Measurements from ENCODE around the gene HID1. TPM values are rescaled to one million over a fixed set of nuclear protein-coding genes. Genes with fewer than 3 reads are reported as not detected.

Gene HID1
- total and polyA plus RNA-seq, 9 donors: 1.8 to 21.6 (median 5.2) TPM

DNA sequence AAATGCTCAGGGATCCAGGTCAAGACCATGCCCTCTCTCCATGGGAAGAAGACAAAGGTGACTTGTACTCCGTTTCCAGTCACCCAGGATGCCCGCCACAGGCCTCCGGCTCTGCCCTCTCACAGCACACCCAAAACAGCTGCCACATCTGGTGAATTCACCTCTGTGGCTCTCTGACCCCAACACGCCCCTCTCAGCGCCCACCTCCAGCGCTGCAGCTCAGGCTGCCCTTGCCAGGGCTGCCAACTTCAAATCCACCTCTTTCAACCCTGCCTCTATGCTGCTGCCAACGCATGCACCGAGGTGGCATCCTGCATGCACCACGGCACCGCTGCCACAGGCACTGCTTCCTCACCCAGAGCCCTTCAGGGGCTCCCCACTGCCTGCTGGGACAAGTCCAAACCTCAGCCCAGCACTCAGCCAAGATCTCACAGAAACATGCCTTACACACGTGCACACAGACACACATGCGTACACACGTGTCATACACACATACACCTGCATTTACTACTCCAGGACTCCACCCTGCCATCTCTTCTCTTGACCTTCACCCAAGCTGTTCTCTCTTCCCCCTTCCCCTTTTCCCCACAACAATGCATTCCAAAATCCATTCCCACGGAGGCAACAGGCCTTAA lies 7.5 kb downstream of the HID1 start:
- intact Hi-C loops (cut with DNase I): loop anchor here (5.0 to 10.0 kb wide), 4 partner anchors 50 to 240 kb away; partner anchors contain the start of genes NUP85 (in 3 of the 4) and MRPL58 (in 1 of the 4)
- WGBS, 3 donors: 72 to 76% (median 75%) methylated on average over 14 of the region's 14 CpGs
- Histone ChIP-seq H3K27me3 (no peaks in the 10 kb centered on the region), H3K9me3 (no peaks in the 10 kb centered on the region), H3K4me1 (ENCODE audit: insufficient read depth) (no peaks in the 10 kb centered on the region), H3K36me3 (no peaks in the 10 kb centered on the region), H3K4me3 (no peak overlapping the region), H3K27ac (no peak overlapping the region)
- no peak for DNase-seq
- TF ChIP-seq, protein P1, sequence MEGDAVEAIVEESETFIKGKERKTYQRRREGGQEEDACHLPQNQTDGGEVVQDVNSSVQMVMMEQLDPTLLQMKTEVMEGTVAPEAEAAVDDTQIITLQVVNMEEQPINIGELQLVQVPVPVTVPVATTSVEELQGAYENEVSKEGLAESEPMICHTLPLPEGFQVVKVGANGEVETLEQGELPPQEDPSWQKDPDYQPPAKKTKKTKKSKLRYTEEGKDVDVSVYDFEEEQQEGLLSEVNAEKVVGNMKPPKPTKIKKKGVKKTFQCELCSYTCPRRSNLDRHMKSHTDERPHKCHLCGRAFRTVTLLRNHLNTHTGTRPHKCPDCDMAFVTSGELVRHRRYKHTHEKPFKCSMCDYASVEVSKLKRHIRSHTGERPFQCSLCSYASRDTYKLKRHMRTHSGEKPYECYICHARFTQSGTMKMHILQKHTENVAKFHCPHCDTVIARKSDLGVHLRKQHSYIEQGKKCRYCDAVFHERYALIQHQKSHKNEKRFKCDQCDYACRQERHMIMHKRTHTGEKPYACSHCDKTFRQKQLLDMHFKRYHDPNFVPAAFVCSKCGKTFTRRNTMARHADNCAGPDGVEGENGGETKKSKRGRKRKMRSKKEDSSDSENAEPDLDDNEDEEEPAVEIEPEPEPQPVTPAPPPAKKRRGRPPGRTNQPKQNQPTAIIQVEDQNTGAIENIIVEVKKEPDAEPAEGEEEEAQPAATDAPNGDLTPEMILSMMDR (IDR thresholded peaks at IDR 0.05): no peak
- TF ChIP-seq EP300 (IDR thresholded peaks at IDR 0.05) (no peak), POLR2A (IDR thresholded peaks at IDR 0.05) (no peak)

DNA sequence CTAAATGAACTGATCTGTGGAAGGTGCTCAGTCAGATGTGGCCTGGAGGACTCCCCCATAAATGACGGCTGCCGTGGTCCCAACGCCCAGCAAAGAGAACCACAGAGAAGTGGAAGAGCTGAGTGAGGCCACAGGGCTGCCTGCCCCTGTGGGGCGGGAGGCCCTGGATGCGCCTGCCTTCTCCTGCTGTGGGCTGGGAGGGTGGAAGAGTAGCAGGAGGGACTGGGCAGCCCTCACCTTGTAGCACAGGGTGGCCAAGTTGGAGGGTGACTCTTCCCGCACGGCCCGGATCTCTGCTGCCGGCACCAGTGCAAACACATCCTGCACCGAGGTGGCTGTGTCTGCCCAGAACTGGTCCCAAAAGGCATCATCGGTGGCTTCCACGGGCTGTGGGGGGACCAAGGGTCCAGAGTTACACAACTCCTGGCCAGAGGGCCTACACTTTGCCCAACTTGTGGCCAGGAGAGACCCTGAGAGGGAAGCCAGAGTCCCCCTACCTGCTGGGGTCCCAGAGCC lies 8.3 kb downstream of the HID1 start:
- Histone ChIP-seq H3K9me3 (no peaks in the 10 kb centered on the region), H3K27me3 (no peaks in the 10 kb centered on the region), H3K27ac (no peak overlapping the region), H3K4me3 (no peak overlapping the region), H3K36me3 (no peaks in the 10 kb centered on the region), H3K4me1 (ENCODE audit: insufficient read depth) (no peaks in the 10 kb centered on the region)
- 86 to 92% (median 90%) methylated on average over 7 to 12 of the region's 12 CpGs for WGBS, 3 donors
- intact Hi-C loops (cut with DNase I): loop anchor here (5.0 to 10.0 kb wide), 4 partner anchors 50 to 240 kb away; partner anchors contain the start of genes NUP85 (in 3 of the 4) and MRPL58 (in 1 of the 4)
- no peak for TF ChIP-seq EP300 (IDR thresholded peaks at IDR 0.05)
- DNase-seq: no peak

DNA sequence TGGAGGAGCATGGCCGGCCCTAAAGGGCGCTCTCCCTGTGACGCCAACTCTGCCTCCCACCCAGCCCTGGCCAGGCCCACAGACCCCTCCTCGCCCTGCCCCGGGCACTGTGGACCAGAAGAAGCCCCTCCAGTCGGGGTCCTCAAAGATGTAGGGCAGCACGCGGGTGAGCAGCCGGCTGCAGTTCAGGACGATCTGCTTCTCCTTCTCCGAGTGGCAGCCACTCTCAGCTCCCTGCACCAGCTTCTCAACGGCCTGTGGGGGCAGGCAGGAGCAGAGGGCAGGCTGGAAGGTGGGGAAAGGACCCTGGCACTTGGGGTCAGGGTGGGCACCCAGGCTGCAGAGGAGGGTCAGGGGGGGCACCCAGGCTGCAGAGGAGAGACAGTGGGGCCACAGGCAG lies 8.9 kb downstream of the HID1 start:
- Histone ChIP-seq H3K27me3 (no peaks in the 10 kb centered on the region), H3K4me3 (no peak overlapping the region), H3K36me3 (no peaks in the 10 kb centered on the region), H3K4me1 (ENCODE audit: insufficient read depth) (no peaks in the 10 kb centered on the region), H3K9me3 (no peaks in the 10 kb centered on the region), H3K27ac (no peak overlapping the region)
- TF ChIP-seq, protein P1 (IDR thresholded peaks at IDR 0.05): no peak
- no peak for TF ChIP-seq EP300 (IDR thresholded peaks at IDR 0.05)
- no peak for TF ChIP-seq POLR2A (IDR thresholded peaks at IDR 0.05)
- WGBS, 3 donors: 64 to 65% (median 65%) methylated on average over 11 to 12 of the region's 12 CpGs
- DNase-seq: no peak
- intact Hi-C loops (cut with DNase I): loop anchor here (5.0 to 10.0 kb wide), 4 partner anchors 51 to 241 kb away; partner anchors contain the start of genes NUP85 (in 3 of the 4) and MRPL58 (in 1 of the 4)

DNA sequence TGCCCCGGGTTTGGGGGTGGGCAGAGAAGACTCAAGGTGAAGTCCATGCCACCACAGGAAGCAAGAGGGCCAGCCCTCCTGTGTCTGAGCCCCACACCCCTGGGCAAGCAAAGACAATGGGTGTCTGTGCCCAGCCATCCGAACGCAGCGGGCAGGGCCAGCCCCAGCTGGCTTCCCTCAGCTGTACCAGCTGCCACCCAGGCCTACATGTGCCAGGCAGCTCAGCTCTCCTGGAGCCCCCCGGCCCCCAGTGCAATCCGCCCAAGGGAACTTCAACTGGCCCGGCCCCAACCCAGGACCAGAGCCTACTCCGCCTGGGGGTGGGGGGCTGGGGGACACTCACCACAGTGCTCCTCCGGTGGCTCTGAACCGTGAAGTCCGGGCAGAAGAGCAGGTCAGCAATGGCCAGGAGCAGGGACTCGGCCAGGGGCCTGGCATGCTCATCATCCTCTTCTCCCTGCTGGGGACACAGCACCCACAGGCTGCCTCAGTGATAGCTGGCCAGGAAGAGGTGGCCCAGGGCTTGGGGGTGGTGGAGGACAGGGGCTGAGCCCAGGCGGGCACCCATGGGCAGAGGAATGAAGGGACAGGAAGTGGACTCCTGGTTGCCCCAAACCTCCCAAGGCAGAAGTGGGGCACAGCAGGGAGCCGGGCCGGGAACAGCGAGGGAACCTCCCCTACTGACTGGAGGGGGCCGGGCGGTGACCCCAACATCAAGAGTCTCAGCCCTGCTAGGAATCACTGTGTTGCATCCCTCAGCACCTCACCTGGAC lies 9.8 kb downstream of the HID1 start:
- Histone ChIP-seq H3K9me3 (no peaks in the 10 kb centered on the region), H3K27me3 (no peaks in the 10 kb centered on the region), H3K27ac (no peak overlapping the region), H3K4me3 (no peak overlapping the region), H3K36me3 (no peaks in the 10 kb centered on the region), H3K4me1 (ENCODE audit: insufficient read depth) (no peaks in the 10 kb centered on the region)
- intact Hi-C loops (cut with DNase I): loop anchor here (5.0 to 10.0 kb wide), 4 partner anchors 52 to 242 kb away; partner anchors contain the start of genes NUP85 (in 3 of the 4) and MRPL58 (in 1 of the 4)
- 76 to 84% (median 79%) methylated on average over 16 to 18 of the region's 18 CpGs for WGBS, 3 donors
- no peak for DNase-seq
- TF ChIP-seq POLR2A (IDR thresholded peaks at IDR 0.05): no peak
- TF ChIP-seq, protein P1 (IDR thresholded peaks at IDR 0.05): no peak
- TF ChIP-seq EP300 (IDR thresholded peaks at IDR 0.05): no peak
